Loucy (cell line): ENCODE data around the gene RGSL1.

Source experiments
- CTCF ChIP-seq: fragments of 200-600 bp; sonication (generic); conservative IDR thresholded peaks from 2 replicates; pipeline ENCODE4 v1.5.1; 2014; ENCODE audit warnings: mild to moderate bottlenecking, antibody characterized with exemption, low read length
- EZH2phosphoT487 ChIP-seq: fragments of 200-600 bp; IDR thresholded peaks from 2 replicates; pipeline ENCODE4 v1.6.1; 2018; ENCODE audit warnings: antibody characterized with exemption, mild to moderate bottlenecking, moderate library complexity, borderline replicate concordance

DNA sequence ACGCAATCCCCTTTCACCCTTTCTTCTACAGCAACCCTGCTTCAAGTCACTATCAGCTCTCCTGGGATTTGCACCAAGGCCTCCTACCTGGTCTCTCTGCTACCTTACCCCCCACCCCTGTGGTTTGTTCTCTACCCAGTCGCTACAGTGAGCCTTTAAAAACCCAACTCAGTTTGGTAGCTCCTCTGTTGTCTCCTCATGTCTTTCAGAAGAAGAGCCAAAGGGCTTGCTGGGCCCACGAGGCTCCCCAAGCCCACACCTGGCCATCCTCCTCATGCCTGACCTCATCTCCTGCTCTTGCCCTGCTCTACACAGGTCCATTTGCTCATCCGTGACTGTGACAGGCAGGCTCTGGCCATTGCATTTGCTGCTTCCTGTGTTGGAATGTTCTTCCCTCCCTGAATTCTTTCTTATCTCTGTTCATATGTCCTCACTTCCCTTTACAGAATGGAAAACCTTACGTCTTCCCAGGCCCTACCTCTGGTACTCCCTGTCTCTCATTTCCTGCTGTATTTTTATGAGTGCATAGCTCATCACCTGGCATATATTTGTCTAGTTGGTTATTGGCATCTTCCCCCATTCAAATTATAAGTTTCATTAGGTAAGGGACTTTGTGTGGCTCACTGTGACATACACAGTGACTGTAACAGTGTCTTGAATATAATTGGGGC, 150.9 kb downstream of the RGSL1 start:
- no peak for TF ChIP-seq CTCF
- TF ChIP-seq EZH2phosphoT487: no peak
